Measurements from ENCODE around the gene EN2. TPM values are rescaled to one million over a fixed set of nuclear protein-coding genes. Genes with fewer than 3 reads are reported as not detected.

EN2 gene
- total RNA-seq, 2 donors from 2014 or later, result not detected

GRCh38 chr7:155449869-155450557, 7.9 kb upstream of the EN2 start:
- Histone ChIP-seq H3K27ac (no peak overlapping the region), H3K4me3 (no peak overlapping the region), H3K9me3 (no peaks in the 10 kb centered on the region), H3K36me3 (no peaks in the 10 kb centered on the region), H3K9ac (ENCODE audit: low read depth in 2 of 2, low read length in 2 of 2) (no peak overlapping the region), H3K27me3 (peaks cover 76% of the 10 kb centered on the region), H3K4me1 (peaks cover 3% of the 10 kb centered on the region)
- DNase-seq, result no peak
- TF ChIP-seq CTCF (IDR thresholded peaks at IDR 0.05), result no peak
- intact Hi-C loops (cut with DNase I), result no loop called here

DNA sequence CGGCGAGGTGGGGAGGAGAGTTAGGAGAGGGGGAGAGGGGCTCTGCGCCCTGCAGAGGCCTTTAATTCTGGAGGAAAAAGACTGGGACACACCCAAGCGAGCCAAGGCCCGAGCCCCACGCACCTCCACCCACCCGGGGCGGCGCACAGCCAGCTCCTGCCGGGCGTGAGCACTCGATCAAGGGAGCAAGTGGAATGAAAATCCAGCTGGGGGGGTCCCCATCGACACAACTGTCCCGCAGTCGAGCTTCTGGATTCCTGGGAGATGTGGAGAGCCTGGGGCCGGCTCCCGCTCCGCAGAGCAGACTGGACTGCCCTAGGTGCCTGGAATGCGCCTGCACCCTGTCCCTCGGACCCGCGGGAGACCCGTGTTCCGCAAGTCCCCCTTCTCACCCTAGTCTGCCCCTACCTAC, 7.4 kb upstream of the EN2 start:
- Histone ChIP-seq H3K9me3 (no peaks in the 10 kb centered on the region), H3K9ac (ENCODE audit: low read depth in 2 of 2, low read length in 2 of 2) (no peak overlapping the region), H3K27me3 (peaks cover 81% of the 10 kb centered on the region), H3K27ac (no peak overlapping the region), H3K4me1 (peaks cover 3% of the 10 kb centered on the region), H3K4me3 (no peak overlapping the region), H3K36me3 (no peaks in the 10 kb centered on the region)
- intact Hi-C loops (cut with DNase I), result no loop called here
- DNase-seq, result no peak
- no peak for TF ChIP-seq CTCF (IDR thresholded peaks at IDR 0.05)

DNA sequence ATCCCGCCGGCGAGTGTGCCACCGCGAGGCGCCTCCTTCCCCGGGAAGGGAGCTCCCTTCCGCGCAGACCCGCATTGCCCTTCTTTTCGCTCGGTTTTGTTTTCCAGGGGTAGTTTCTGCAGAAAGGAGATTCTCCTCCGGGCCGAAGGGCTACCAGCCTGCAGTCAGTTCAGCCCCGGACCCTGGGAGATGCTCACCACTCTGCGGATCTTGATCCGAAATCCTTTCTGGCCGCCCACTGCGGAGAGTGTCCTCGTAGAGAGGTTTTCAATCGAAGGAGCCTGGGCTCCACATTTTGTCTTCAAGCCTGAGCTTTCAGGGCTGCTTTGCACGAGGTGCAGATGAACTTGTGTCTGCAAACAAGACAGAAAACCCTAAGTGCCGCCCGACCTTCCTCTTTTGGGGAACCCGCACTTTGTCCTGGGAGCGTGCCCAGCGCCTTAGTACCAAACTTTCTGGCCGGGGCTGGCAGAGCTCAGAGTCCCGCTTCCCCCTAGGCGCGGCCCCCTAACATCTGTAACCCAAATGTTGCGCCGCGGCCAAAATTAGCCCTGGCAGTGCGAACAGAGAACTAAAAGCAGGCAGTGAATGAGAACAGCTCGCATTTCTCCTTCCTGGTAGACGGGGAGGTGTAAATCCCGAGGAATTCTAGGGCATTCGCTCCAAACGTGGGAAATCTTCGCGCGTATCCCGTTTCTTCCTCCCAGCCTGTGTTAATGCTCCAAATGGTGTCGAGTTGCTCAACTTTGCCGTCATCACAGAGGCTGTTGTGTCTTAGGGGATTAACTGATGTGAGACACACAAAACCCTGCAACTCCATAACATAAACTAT, 6.7 kb upstream of the EN2 start:
- TF ChIP-seq CTCF (IDR thresholded peaks at IDR 0.05), result no peak

GRCh38 chr7:155451840-155452239, 6.1 kb upstream of the EN2 start:
- no peak overlapping the region for H3K4me3 ChIP-seq
- intact Hi-C loops (cut with DNase I), result no loop called here
- no peak overlapping the region for H3K9ac ChIP-seq (ENCODE audit: low read depth in 2 of 2, low read length in 2 of 2)
- peaks cover 3% of the 10 kb centered on the region for H3K4me1 ChIP-seq
- no peak for DNase-seq
- H3K27me3 ChIP-seq, result peaks cover 94% of the 10 kb centered on the region
- TF ChIP-seq CTCF (IDR thresholded peaks at IDR 0.05), result no peak
- H3K9me3 ChIP-seq, result no peaks in the 10 kb centered on the region
- H3K36me3 ChIP-seq, result no peaks in the 10 kb centered on the region
- H3K27ac ChIP-seq, result no peak overlapping the region

More for the DNA sequence above, 6.7 kb upstream of the EN2 start:
- Histone ChIP-seq H3K27me3 (peaks cover 87% of the 10 kb centered on the region), H3K9me3 (no peaks in the 10 kb centered on the region), H3K27ac (no peak overlapping the region), H3K36me3 (no peaks in the 10 kb centered on the region), H3K4me1 (peaks cover 3% of the 10 kb centered on the region), H3K4me3 (no peak overlapping the region), H3K9ac (ENCODE audit: low read depth in 2 of 2, low read length in 2 of 2) (no peak overlapping the region)
- intact Hi-C loops (cut with DNase I), result no loop called here
- no peak for DNase-seq

DNA sequence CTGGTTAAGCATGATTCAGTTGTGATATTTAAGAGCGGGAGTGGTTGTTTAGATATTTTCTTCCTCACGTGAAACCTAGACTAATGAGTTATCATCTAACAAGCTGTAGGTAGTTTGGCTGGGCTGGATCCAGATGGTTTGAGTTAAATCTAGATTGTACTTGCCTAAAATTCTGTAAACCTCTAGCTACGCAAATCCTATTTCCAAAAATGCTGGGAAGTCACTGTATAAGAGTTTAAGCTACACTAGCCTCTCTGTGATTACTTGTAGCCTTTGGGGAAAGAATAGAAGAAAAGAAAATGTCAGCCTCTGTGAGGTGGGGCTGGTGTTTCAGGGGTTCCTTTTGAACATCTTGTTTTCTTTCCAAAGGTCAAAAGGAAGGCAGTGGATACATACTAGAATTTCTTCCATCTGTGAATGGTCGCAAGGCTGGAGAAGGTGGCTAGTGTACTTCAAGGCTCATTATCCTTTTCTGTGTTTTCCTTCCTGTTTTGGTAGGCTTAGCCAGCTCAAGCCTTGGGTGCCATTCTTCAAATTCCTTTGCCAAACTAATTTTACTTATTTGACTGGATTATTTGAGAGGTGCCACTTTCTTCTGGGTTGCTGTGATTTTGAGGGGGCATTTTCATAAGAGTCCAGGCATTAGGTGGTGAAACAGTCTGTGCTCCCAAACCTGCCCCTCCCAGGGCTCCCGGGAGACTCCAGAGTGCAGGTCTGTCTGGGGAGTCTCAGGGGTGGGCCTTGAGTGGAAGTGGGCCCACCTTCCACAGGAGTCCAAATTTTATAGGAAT, 5.2 kb upstream of the EN2 start:
- Histone ChIP-seq H3K27me3 (peaks cover 93% of the 10 kb centered on the region), H3K9me3 (no peaks in the 10 kb centered on the region), H3K4me1 (peaks cover 3% of the 10 kb centered on the region), H3K36me3 (no peaks in the 10 kb centered on the region), H3K27ac (no peak overlapping the region), H3K4me3 (no peak overlapping the region), H3K9ac (ENCODE audit: low read depth in 2 of 2, low read length in 2 of 2) (no peak overlapping the region)
- no peak for DNase-seq
- intact Hi-C loops (cut with DNase I), result no loop called here
- TF ChIP-seq CTCF (IDR thresholded peaks at IDR 0.05), result no peak
